ENCODE results near the gene PDS5B.

GRCh38 chr13:32687275-32687674 lies 101.0 kb downstream of the PDS5B start:
- TF ChIP-seq CTCF (IDR thresholded peaks at IDR 0.05; ENCODE audit: low read depth, low read length, poor library complexity, severe bottlenecking) (no peak), EZH2phosphoT487 (IDR thresholded peaks at IDR 0.05; ENCODE audit: borderline replicate concordance, low read length) (no peak)

All from DOHH2 (cell line).